Cardiac muscle cell (in vitro differentiated cells and primary cell): ENCODE results near the gene SLC5A5. TPM values are rescaled to one million over a fixed set of nuclear protein-coding genes. Genes with fewer than 3 reads are reported as not detected.

Experiments used
- DNase-seq, 2 donors: peaks; one replicate each; pipeline versions ENCODE4 v3.0.0 to v3.0.0-alpha.2; 2010 to 2017; ENCODE audit warnings: low read depth in 1 of 2, low spot score in 1 of 2
- H3K27ac ChIP-seq: fragments of 200-600 bp; sonication (generic); 2 replicates; pipeline ENCODE4 v1.5.1; 2016
- H3K27me3 ChIP-seq: fragments of 200-600 bp; sonication (generic); 2 replicates; pipeline ENCODE4 v1.6.0; 2016; ENCODE audit warnings: control low read depth
- H3K36me3 ChIP-seq: fragments of 200-600 bp; sonication (generic); 2 replicates; pipeline ENCODE4 v1.5.1; 2016; ENCODE audit warnings: control low read depth
- H3K4me1 ChIP-seq: fragments of 200-600 bp; sonication (generic); 2 replicates; pipeline ENCODE4 v1.8.1; 2017; ENCODE audit warnings: low read depth, mild to moderate bottlenecking, mixed run types
- H3K4me3 ChIP-seq: fragments of 200-600 bp; sonication (generic); 2 replicates; pipeline ENCODE4 v1.5.1; 2016; ENCODE audit warnings: mild to moderate bottlenecking
- H3K9me3 ChIP-seq: fragments of 200-600 bp; sonication (generic); 2 replicates; pipeline ENCODE4 v1.5.1; 2017; ENCODE audit warnings: low read depth, mild to moderate bottlenecking, control low read depth
- polyA plus RNA-seq: library from polyadenylated mRNA; unstranded; fragments of >200 nt; fragmentation: Nextera tagmentation; extraction: Ambion mirVana; gene quantifications from 2 replicates; pipeline ENCODE4 v1.2.1, GENCODE V29; 2016
- total RNA-seq: library from RNA; depleted of rRNA; stranded (reverse); fragments of >200 nt; gene quantifications from 2 replicates; pipeline ENCODE4 v1.2.3, GENCODE V29; 2016
- TF ChIP-seq, protein P1 (sequence below): IDR thresholded peaks from 2 replicates; pipeline ENCODE4 v1.5.1; 2012; ENCODE audit warnings: low read depth, mild to moderate bottlenecking, low read length

SLC5A5 gene
- total and polyA plus RNA-seq, 2 experiments from 2014 or later: 0.21 TPM; not detected in 1

DNA sequence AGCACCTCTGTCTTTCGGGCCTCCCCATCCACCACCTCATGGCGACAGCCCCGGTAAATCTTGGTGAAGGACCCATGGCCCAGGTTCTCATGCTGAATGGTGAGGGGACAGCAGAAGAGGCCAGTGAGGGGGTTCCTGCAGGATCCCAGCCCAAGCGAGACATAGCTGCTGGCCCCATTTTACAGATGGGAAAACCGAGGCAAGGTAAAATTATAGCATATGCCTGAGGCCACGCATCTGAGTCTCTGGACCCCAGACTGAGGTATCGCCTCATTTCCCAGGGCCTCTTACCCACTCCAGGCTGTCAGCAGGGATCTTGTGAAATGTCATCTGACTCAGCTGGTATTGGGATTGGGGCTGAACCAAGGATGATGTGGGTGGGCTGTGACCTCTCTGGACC lies 33.8 kb upstream of the SLC5A5 start:
- H3K27me3 ChIP-seq: no peaks in the 10 kb centered on the region
- no peaks in the 10 kb centered on the region for H3K36me3 ChIP-seq
- TF ChIP-seq, protein P1, sequence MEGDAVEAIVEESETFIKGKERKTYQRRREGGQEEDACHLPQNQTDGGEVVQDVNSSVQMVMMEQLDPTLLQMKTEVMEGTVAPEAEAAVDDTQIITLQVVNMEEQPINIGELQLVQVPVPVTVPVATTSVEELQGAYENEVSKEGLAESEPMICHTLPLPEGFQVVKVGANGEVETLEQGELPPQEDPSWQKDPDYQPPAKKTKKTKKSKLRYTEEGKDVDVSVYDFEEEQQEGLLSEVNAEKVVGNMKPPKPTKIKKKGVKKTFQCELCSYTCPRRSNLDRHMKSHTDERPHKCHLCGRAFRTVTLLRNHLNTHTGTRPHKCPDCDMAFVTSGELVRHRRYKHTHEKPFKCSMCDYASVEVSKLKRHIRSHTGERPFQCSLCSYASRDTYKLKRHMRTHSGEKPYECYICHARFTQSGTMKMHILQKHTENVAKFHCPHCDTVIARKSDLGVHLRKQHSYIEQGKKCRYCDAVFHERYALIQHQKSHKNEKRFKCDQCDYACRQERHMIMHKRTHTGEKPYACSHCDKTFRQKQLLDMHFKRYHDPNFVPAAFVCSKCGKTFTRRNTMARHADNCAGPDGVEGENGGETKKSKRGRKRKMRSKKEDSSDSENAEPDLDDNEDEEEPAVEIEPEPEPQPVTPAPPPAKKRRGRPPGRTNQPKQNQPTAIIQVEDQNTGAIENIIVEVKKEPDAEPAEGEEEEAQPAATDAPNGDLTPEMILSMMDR: no peak
- no peak overlapping the region for H3K4me3 ChIP-seq
- H3K4me1 ChIP-seq: peaks cover 3% of the 10 kb centered on the region
- DNase-seq: no peak
- no peak overlapping the region for H3K27ac ChIP-seq
- no peaks in the 10 kb centered on the region for H3K9me3 ChIP-seq

DNA sequence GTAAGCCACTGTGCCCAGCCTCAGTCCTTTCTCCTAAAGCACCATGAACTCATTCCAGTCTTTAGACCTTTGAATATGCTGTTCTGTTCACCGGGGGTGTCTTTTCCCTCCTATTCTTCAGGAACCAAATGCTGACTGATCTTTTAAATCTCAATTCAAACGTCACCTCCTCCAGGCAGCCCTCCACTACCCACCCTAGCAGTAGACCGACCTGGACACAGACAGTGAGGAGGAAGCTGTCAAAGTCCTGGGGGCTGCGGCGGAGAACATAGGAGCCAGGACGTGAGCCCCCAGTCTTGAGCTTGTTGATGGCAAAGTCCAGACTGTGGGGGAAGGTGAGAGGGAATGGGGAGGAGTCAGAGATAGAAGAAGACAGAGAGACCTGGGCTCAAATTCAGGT lies 31.7 kb upstream of the SLC5A5 start:
- H3K27me3 ChIP-seq: no peaks in the 10 kb centered on the region
- H3K36me3 ChIP-seq: no peaks in the 10 kb centered on the region
- no peak overlapping the region for H3K4me3 ChIP-seq
- no peaks in the 10 kb centered on the region for H3K9me3 ChIP-seq
- no peak for DNase-seq
- TF ChIP-seq, protein P1: no peak
- no peak overlapping the region for H3K27ac ChIP-seq
- H3K4me1 ChIP-seq: peaks cover 3% of the 10 kb centered on the region

DNA sequence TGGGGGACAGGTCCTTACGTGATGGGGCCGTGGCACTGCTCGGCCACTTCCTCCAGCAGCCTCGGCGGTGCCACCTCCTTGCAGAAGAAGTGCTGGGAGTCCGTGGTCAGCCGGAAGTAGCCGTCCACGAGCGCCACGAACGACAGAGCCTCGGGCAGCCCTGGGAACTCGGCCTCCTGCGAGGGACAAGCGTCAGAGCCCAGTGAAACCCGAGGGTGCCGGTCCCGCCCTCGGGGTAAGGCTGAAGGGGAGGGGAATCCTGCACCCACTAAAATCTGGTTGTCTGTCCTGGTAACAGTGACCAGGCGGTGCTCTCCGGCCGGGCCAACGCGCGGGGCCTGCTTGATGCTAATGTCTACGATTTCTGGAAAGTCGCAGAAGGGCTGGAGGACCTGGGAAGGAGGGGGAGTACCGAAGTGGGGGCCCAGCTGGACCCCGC lies 30.4 kb upstream of the SLC5A5 start:
- TF ChIP-seq, protein P1: no peak
- no peaks in the 10 kb centered on the region for H3K27me3 ChIP-seq

DNA sequence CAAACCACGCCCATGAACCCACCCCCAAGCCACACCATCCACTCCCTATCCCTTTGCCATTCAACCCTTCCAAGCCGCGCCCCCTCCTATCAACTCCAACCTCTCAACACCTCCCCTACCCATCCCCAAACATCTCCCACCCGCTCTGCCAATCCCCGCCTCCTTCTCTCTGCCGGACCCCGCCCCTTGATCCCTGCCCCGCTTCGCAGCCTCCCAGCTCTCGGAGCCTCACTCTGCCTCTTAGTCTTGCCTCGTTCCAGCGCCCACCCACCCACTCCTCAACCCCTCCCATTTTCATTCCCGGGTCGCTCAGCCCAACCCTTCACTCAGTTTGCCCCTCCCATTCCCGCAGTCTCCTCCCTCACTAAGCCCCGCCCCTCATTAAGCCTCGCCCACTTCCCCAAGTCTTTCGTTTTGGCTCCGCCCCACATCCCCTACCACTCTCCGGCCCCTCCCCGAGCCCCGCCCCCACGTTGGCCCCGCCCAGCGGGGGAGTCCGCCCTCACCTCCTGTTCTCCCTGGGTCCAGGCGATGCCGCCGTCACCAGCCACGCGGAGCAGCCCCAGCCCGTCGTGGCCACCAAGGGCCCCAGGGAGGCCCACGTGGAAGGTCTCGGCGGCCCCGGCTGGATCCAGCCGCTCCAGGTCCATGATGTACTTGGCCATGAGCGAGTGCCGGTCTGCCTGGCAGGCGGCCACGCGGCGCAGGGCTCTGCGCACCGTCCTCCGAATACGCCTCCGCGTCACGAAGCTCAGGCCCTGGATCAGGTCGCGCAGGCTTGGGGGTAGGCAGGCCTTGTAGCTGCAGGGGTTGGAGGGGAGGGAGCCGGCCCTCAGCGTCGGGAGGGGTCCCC lies 29.7 kb upstream of the SLC5A5 start:
- no peaks in the 10 kb centered on the region for H3K36me3 ChIP-seq
- H3K27ac ChIP-seq: no peak overlapping the region
- H3K27me3 ChIP-seq: no peaks in the 10 kb centered on the region
- peaks cover 3% of the 10 kb centered on the region for H3K4me1 ChIP-seq
- TF ChIP-seq, protein P1: no peak
- DNase-seq: peak; percentile 93 to 97
- peak overlapping the region; percentile 23 for H3K4me3 ChIP-seq
- no peaks in the 10 kb centered on the region for H3K9me3 ChIP-seq

More for the DNA sequence above, 30.4 kb upstream of the SLC5A5 start:
- Histone ChIP-seq H3K36me3 (no peaks in the 10 kb centered on the region), H3K9me3 (no peaks in the 10 kb centered on the region), H3K4me1 (peaks cover 3% of the 10 kb centered on the region), H3K4me3 (peak overlapping the region; percentile 23), H3K27ac (no peak overlapping the region)
- no peak for DNase-seq

DNA sequence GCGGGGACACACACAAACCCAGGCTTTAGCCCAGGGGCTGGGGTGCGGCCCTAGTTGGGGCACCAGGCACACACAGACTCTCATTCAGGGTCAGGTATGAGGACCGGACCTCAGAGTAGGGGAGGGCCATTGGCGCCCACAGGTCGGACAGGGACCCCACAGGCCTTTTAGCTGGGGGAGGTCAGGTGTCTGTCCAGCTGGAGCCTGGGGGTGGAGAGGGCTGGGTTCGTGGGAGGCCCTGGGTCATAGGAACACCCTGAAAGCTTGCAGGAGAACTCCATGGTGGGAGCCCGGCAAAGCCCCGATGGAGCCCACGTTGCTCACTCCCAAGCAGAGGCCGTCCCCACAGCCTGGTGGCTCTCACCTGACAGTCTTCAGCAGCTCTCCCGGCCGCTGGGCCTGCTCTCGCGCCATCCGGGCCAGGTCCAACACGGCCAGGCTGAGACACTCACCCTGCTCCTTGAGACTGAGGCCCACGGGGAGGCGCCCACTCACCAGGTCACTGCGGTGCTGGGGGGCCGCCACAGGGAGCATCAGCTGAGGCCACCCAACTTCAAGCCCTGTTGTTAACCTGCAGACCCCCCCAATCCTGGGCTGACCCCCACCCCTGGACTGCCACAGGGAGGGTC lies 29.0 kb upstream of the SLC5A5 start:
- H3K27me3 ChIP-seq: no peaks in the 10 kb centered on the region

More for the DNA sequence above, 29.0 kb upstream of the SLC5A5 start:
- no peak for DNase-seq
- no peak overlapping the region for H3K27ac ChIP-seq
- no peak overlapping the region for H3K4me3 ChIP-seq
- H3K36me3 ChIP-seq: no peaks in the 10 kb centered on the region
- TF ChIP-seq, protein P1: no peak
- no peaks in the 10 kb centered on the region for H3K9me3 ChIP-seq
- peaks cover 3% of the 10 kb centered on the region for H3K4me1 ChIP-seq
